Esophagus squamous epithelium (tissue), 4 donors: ENCODE results near the gene ALPK3.
"Not testable (repeated sequence)": the region's sequence is repeated elsewhere in the genome, so short reads cannot be mapped to it uniquely, and the experiment has no call there.

ENCODE experiments used
- CTCF ChIP-seq, 6 experiments: fragments of 450-650 bp in 4 of 6; fragments of 200-600 bp in 2 of 6; sonication (generic) in 2 of 6; IDR thresholded peaks; one replicate each; pipeline ENCODE4 v1.5.1; 2016 to 2019; ENCODE audit warnings: antibody characterized with exemption in 6 of 6, mild to moderate bottlenecking in 4 of 6, moderate library complexity in 4 of 6
- POLR2A ChIP-seq, 4 donors: fragments of 450-650 bp; IDR thresholded peaks; one replicate each; pipeline ENCODE4 v1.6.1; 2017; ENCODE audit warnings: antibody characterized with exemption in 4 of 4, mild to moderate bottlenecking in 4 of 4, moderate library complexity in 3 of 4

- TF ChIP-seq POLR2A, CTCF (IDR thresholded peaks at IDR 0.05): not testable (repeated sequence)
Measured at GRCh38 chr15:84877701-84878100, 60.5 kb downstream of the ALPK3 start.
